Left ventricle myocardium inferior (tissue), 1 donor: Measurements from ENCODE around the gene LGALS14. TPM values are rescaled to one million over a fixed set of nuclear protein-coding genes. Genes with fewer than 3 reads are reported as not detected.
"Not testable (repeated sequence)": the region's sequence is repeated elsewhere in the genome, so short reads cannot be mapped to it uniquely, and the experiment has no call there.

Experiments
- DNase-seq: peaks from one replicate; pipeline ENCODE4 v3.0.0-alpha.2; 2020
- H3K27ac ChIP-seq: fragments of 200-600 bp; replicated peaks from 2 replicates; pipeline ENCODE4 v1.8.0; 2021
- H3K27me3 ChIP-seq: fragments of 200-600 bp; 2 replicates; pipeline ENCODE4 v1.8.0; 2021; ENCODE audit warnings: low read depth
- H3K36me3 ChIP-seq: fragments of 200-600 bp; 2 replicates; pipeline ENCODE4 v1.8.0; 2021
- H3K4me1 ChIP-seq: fragments of 200-600 bp; 2 replicates; pipeline ENCODE4 v1.8.0; 2021
- H3K4me3 ChIP-seq: fragments of 200-600 bp; 2 replicates; pipeline ENCODE4 v1.8.0; 2021; ENCODE audit warnings: mild to moderate bottlenecking, moderate library complexity
- H3K9me3 ChIP-seq: fragments of 200-600 bp; replicated peaks from 2 replicates; pipeline ENCODE4 v1.8.0; 2021
- intact Hi-C: fragments of 100-400 bp; cut with micrococcal nuclease; formaldehyde crosslinking; loops from one replicate; pipeline ENCODE4 v1.11.0; 2022
- total RNA-seq: library from RNA; stranded (reverse); fragmentation: NEBNext Ultra II Directional; extraction: Animal tissue kit (Norgen Biotek cat#: 25700); gene quantifications from one replicate; pipeline ENCODE4 v1.2.1, GENCODE V29; 2021
- TF ChIP-seq, protein P1 (sequence below): fragments of 200-600 bp; IDR thresholded peaks from 2 replicates; pipeline ENCODE4 v1.8.0; 2021; ENCODE audit warnings: antibody characterized with exemption, mild to moderate bottlenecking, borderline replicate concordance
- donor health status: DM: no; HTN: yes; CAD: no; lungs with severe emphysema.

The LGALS14 gene
- total RNA-seq, 1 donor from 2014 or later = not detected

DNA sequence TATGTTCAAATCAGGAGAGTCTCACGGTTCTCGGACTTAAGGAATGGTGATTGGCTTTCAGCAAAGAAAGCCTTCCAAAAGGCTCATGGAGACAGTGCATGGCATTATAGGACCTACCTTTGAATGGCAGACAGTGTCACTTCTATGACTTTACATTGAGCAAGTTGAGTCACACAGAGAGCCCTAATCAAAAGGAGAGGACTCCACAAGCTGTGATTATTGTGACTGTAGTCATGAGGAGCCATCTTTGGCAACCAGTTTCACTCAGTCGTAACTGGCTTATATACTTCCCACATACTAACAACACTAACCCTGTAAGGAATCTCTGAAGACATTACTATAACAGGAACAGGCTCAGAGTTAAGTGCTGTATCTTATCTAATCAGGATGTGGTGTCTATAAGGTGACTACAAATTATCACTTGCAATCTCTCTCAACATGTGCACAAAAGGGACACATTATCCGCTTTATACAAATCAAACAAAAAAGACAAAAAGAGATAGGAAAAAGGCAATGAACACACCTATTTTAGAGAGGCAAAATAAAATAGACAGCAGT is 6.1 kb downstream of the LGALS14 start:
- no peak overlapping the region for H3K4me3 ChIP-seq
- H3K27ac ChIP-seq = no peak overlapping the region
- DNase-seq = no peak
- H3K27me3 ChIP-seq = peaks cover 32% of the 10 kb centered on the region
- H3K4me1 ChIP-seq = no peaks in the 10 kb centered on the region
- H3K9me3 ChIP-seq = peaks cover 4% of the 10 kb centered on the region
- TF ChIP-seq, protein P1, sequence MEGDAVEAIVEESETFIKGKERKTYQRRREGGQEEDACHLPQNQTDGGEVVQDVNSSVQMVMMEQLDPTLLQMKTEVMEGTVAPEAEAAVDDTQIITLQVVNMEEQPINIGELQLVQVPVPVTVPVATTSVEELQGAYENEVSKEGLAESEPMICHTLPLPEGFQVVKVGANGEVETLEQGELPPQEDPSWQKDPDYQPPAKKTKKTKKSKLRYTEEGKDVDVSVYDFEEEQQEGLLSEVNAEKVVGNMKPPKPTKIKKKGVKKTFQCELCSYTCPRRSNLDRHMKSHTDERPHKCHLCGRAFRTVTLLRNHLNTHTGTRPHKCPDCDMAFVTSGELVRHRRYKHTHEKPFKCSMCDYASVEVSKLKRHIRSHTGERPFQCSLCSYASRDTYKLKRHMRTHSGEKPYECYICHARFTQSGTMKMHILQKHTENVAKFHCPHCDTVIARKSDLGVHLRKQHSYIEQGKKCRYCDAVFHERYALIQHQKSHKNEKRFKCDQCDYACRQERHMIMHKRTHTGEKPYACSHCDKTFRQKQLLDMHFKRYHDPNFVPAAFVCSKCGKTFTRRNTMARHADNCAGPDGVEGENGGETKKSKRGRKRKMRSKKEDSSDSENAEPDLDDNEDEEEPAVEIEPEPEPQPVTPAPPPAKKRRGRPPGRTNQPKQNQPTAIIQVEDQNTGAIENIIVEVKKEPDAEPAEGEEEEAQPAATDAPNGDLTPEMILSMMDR = no peak
- H3K36me3 ChIP-seq = no peaks in the 10 kb centered on the region
- intact Hi-C loops = no loop called here

DNA sequence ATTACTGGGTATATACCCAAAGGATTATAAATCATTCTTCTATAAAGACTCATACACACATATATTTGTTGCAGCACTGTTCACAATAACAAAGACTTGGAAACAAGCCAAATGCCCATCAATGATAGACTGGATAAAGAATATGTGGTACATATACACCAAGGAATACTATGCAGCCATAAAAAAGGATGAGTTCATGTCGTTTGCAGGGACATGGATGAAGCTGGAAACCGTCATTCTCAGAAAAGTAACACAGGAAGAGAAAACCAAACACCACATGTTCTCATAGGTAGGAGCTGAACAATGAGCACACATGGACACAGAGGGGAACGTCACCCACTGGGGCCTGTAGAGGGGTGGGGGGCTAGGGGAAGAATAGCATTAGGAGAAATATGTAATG is 15.9 kb downstream of the LGALS14 start:
- DNase-seq, intact Hi-C loops, H3K27ac ChIP-seq, H3K36me3 ChIP-seq, H3K4me3 ChIP-seq, H3K4me1 ChIP-seq, H3K9me3 ChIP-seq: not testable (repeated sequence)
- H3K27me3 ChIP-seq = peaks cover 45% of the 10 kb centered on the region

DNA sequence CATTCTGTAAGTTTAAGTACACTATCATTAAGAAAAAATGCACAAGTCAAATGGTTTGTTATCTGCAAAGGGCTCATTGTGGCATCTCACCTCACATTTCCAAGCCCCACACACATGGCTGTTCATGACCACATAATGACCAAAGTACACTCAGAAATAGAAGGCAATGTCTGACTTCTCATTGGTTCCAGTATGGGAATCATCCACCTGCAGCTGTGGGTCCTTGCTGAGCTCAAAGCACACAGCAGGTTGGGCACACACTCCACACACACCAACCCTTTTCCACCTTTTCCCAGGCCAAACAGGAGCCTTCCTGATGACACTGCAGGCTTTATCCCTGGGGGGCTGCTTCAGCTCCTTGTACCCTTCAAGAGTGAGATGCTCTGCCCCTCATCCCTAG is 21.7 kb downstream of the LGALS14 start:
- TF ChIP-seq, protein P1 = no peak
- Histone ChIP-seq H3K4me3 (no peak overlapping the region), H3K27ac (no peak overlapping the region), H3K36me3 (no peaks in the 10 kb centered on the region), H3K9me3 (no peaks in the 10 kb centered on the region), H3K27me3 (peaks cover 47% of the 10 kb centered on the region), H3K4me1 (no peaks in the 10 kb centered on the region)
- intact Hi-C loops = no loop called here
- DNase-seq = no peak

DNA sequence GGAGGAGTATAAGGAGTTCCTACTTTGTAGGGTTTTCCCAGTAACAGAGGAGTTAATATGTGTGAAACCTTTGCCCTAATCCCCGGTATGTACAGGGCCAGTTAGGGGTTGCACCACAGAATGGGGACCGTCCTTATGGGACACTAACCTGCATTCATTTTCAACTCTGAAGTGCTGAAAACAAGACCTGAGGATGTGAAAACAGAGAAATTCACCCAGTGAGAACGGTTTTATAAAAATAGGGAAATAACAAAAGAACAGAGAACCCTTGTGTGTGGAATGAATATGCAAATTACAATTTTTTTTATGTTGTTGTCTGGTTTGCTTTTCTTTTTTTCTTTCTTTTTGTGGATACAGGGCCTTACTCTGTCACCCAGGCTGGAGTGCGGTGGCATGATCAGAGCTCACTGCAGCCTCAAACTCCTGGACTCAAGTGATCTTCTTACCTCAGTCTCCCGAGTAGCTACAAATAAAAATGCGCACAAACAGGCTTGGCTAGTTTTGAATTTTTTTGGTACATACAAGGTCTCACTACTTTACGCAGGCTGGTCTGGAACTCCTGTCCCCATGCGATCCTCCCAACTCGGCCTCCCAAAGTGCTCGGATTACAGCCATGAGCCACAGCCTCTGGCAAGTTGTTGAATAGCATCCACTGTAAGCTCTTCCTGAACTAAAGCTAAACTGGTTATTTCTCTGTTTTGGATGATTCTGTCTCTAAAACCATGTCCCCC is 23.0 kb downstream of the LGALS14 start:
- intact Hi-C loops = no loop called here
- Histone ChIP-seq H3K36me3 (no peaks in the 10 kb centered on the region), H3K27me3 (peaks cover 47% of the 10 kb centered on the region), H3K27ac (no peak overlapping the region), H3K4me3 (no peak overlapping the region), H3K4me1 (no peaks in the 10 kb centered on the region), H3K9me3 (no peaks in the 10 kb centered on the region)
- no peak for DNase-seq
- TF ChIP-seq, protein P1 = no peak

DNA sequence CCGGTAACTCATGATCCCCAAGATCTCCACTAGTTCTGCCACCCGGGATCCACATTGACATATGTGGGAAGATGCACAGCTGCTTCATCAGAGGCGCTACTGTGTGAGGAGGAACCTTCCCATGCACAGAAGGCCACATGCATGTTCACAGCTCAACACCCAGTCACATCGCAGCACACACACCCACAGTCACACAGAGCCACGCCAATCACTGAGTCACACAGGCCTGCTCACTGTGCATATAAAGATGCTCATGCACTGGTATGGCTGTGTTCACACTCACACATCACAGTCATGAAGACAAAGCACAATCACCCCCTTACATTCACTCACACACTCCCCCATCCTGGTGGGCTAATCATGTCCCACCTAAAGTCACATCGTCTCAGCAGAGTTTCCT is 23.8 kb downstream of the LGALS14 start:
- DNase-seq = no peak
- Histone ChIP-seq H3K36me3 (no peaks in the 10 kb centered on the region), H3K9me3 (no peaks in the 10 kb centered on the region), H3K27ac (no peak overlapping the region), H3K4me1 (no peaks in the 10 kb centered on the region), H3K27me3 (peaks cover 47% of the 10 kb centered on the region), H3K4me3 (no peak overlapping the region)
- TF ChIP-seq, protein P1 = no peak
- intact Hi-C loops = no loop called here

DNA sequence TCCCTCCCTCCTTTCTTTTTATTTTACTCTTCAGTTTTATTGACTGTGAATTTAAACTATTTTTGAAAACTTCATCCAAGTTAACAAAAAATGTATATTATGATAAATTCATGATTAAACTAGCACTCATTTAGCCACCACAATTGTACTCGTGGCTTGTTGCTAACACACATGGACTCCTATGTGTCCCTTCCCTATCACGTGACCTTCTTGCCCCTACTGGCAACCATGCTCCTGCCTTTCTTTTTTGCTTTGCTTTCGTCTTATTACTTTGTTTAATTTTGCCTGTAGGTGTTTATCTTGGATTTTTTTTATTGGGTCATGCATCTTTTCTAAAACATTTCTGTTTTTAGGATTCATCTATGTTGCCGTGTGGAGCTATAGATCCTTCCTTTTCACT is 25.3 kb downstream of the LGALS14 start:
- no peaks in the 10 kb centered on the region for H3K9me3 ChIP-seq
- H3K27me3 ChIP-seq = peaks cover 44% of the 10 kb centered on the region
- H3K4me3 ChIP-seq = no peak overlapping the region
- intact Hi-C loops = no loop called here
- H3K27ac ChIP-seq = no peak overlapping the region
- DNase-seq = no peak
- H3K36me3 ChIP-seq = no peaks in the 10 kb centered on the region
- no peaks in the 10 kb centered on the region for H3K4me1 ChIP-seq
- TF ChIP-seq, protein P1 = no peak
